A549 treated with AZD9567 at 1 μM for 4 hours (cell line): Measurements from ENCODE around the gene WDR46. TPM values are rescaled to one million over a fixed set of nuclear protein-coding genes. Genes with fewer than 3 reads are reported as not detected.

Source experiments
- total RNA-seq: library from RNA; stranded (reverse); fragments of 200-300 nt; extraction: Qiagen RNA extraction; gene quantifications from 5 replicates; pipeline ENCODE4 v1.2.3, GENCODE V29; 2022; ENCODE audit not compliant: insufficient read depth

The WDR46 gene, protein sequence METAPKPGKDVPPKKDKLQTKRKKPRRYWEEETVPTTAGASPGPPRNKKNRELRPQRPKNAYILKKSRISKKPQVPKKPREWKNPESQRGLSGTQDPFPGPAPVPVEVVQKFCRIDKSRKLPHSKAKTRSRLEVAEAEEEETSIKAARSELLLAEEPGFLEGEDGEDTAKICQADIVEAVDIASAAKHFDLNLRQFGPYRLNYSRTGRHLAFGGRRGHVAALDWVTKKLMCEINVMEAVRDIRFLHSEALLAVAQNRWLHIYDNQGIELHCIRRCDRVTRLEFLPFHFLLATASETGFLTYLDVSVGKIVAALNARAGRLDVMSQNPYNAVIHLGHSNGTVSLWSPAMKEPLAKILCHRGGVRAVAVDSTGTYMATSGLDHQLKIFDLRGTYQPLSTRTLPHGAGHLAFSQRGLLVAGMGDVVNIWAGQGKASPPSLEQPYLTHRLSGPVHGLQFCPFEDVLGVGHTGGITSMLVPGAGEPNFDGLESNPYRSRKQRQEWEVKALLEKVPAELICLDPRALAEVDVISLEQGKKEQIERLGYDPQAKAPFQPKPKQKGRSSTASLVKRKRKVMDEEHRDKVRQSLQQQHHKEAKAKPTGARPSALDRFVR
- 47.5 to 58.2 TPM (median 55.0 TPM) in 5 replicates for total RNA-seq

DNA sequence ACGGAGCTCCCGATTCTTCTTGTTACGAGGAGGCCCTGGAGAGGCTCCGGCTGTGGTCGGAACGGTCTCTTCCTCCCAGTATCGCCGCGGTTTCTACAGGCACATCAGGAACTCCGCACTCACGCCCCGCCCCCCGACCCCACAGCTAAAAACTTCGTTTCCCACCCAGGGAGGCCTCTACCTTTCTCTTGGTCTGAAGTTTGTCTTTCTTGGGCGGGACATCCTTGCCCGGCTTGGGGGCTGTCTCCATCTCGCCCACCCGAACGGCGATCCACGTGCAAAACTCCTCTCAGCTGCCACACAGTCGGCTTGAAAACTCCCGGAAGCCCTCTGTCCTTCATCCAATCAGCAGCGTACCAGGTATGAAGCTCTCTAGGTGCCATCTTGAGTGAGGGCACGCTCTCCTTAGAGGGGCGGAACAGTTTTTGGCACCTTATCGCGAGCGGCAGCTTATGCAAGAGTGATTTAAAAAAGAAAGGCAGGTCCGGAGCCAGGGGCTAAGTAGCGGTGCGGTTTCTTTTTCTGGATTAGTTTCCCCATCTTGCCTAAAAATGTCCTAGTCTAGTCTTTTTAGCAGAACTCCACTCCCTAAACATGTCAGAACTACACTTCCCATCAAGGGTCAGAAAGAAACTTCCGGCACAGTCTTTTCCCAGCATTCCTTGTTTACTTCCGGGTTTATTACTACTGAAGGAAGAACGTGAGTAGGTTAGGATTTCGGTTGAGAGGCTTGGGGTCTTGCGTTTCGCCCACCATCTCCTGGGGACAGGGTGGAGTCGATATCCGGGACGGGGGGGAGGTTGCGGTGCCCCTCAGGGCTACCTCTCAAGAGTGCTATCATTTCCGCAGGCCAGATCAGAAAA lies at the start of gene WDR46, which contains the start of gene PFDN6:
Gene WDR46 (minus strand): TSS at position 319 of the 863 bp plus-strand sequence. CDS start 69 bp downstream, at position 250.
Gene PFDN6 (plus strand): TSS at position 681 of the 863 bp plus-strand sequence. CDS start 256 bp downstream, outside the sequence.

DNA sequence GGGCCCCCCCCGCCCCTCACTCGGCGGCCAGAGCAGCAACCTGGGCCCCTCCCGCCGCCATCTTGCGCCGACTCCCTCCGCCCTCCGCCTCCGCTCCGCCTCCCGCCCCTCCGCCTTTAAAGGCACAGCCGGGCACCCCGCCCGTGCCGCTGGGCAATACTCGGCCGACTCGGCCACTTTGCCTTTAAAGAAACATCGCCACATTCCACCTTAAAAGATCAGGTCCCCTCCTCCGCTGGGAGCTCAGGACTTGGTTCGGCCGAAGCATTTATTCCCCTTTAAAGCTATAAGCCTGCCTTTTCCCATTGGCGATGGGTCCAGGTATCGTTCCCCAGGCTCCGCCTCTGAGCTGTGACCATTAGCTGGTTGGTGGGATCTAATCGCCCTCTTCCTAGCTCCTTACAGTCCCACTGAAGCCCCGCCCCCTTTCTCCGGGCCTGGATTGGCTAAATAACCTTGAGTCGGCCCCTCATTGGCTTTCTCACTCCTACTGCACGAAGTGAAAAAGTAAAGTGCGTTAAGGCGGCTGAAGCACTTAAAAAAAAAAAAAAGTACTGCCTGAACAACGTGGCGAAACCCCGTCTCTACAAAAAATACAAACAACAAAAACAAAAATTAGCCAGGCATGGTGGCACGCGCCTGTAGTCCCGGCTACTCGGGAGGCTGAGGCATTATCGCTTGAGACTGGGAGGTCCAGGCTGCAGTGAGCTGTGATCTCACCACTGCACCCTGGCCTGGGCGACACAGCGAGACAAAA lies 28.8 kb upstream of the WDR46 start, which contains the start of gene ZBTB22:
Gene ZBTB22 (minus strand): TSS at position 76 of the 757 bp plus-strand sequence. CDS start 828 bp downstream, outside the sequence.

DNA sequence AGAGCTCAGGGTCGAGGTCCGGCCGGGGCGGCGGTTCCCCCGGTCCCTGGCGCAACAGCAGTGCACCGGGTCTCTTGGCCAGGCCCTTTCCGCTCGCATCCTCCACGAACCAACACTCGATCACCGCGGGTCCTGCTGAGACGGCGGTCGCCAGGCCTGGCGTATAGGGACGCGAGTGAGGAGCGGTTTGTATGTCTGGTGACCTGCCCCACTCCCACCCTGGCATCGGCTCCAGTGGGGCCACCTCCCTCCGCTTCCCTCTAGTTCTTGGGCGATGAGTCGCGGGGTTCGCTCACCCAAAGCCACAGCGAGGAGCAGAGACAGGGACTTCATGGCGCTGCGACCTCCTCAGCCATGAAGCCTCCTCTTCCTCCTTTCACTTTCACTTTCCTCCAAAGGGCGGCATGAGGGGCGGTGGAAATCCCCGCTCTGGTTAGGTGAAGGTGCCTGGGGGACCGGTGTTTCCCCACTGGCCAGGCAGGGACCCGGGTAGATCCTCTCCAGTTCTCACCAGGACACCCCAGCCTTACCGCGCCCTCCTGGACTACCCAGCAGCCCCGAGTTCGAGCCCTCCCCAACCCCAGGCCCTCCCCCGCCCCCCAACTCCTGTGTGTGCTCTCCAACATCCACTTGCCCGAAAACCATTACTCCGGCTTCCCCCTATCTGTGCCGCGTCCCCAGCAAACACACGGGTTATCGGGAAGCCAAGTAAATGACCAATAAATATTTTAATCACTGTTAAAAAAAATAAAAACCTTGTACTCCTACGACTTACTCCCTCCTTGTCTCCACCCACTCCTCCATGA lies 24.9 kb upstream of the WDR46 start, which contains the start of gene TAPBP:
Gene TAPBP (minus strand): TSS at position 370 of the 806 bp plus-strand sequence. CDS start 37 bp downstream, at position 333.

DNA sequence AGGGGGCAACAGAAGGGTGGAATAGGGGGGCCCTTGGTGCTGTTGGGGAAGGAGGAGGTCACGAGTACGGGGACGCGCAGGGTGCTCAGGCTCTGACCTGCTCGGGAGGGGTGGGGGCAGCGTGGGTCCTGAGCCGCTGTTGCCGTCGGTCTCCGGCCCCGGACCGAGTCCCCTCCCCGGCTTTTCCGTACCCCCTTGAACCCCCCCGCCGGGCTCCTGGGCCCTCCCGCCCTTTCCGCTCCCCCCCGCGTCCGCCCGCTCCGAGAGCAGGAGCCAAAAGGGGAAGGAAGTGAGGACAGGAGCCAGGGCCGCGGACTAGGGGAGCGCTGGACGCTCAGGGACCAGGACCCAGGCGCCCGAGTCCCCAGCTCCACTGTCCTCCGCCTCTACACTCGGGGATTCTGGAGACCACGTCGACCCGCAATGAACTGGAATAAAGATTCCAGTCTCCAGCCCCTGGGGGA lies 9.8 kb upstream of the WDR46 start, which contains the start of gene RGL2:
Gene RGL2 (minus strand): TSS at position 170 of the 464 bp plus-strand sequence. CDS start 332 bp downstream, outside the sequence.

DNA sequence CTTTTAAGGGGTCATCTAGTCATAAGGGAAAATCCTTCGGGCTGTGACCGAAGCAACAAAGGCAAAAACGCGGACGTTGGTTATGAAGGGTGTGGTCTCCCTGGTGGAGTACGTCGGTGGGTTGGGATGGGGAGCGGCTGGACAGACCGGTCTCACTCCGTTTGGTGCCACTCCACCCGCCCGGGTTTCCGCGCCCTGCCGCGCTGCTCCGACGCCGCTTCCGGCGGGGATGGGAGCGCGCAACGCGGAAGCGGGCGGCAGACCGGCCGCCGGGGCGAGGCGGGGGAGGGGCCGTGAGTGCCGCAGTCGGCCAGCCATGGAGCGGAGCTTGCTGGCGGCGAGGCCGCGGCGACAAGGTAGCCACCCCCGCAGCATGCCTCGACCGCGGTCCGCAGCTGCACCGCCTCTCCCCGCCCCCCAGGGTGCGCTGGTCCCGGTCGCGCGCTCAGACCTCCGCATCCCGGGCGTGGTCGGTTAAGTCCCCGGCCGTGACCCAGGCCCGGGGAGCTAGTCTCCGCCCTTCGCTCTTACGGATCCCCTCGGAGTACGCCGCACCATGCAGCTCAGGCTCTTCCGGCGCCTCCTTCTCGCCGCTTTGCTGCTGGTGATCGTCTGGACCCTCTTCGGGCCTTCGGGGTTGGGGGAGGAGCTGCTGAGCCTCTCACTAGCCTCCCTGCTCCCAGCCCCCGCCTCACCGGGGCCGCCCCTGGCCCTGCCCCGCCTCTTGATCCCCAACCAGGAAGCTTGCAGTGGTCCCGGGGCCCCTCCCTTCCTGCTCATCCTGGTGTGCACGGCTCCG lies 12.0 kb downstream of the WDR46 start, which contains the start of gene B3GALT4:
Gene B3GALT4 (plus strand): TSS at position 260 of the 799 bp plus-strand sequence. CDS start 297 bp downstream, at position 557.

DNA sequence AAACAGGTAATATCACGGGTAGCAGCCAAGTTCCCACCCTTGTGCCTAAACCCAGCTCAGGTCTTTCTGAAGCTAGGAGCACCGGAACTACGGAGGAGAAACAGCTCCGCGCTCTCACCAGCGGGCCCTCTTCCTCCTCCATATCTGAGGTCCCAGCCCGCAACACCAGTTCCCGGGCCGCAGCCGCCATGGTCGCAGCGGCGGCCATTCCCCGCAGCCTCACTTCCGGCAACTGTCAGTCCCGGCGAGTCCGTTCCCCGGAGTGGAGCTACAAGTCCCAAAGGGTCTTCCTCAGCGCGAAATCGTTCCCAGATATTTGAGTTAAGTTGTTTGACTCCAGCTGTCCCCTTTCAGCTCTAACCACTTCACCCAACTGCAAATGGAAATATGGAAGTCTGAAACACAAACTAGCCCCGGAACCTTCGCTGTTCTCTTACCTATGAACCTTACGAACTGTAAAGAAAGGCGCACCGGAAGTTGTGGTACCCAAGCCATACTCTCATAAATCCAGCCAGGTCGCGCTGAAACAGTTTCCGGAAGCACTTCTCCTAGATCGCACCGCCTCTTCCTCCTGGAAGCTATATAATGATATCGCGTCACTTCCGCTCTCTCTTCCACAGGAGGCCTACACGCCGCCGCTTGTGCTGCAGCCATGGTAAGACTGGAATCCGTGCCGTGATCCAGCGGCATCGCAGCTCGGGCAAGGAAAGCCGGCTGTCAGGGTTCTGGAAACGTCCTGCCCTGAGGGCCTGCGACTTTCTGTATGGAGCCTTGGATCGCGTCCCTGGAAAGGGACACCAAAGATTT lies 17.4 kb downstream of the WDR46 start, which contains the start of the genes RPS18 and VPS52:
Gene RPS18 (plus strand): TSS at position 608 of the 807 bp plus-strand sequence. CDS start 45 bp downstream, at position 653.
Gene VPS52 (minus strand): TSS at position 409 of the 807 bp plus-strand sequence. CDS start 201 bp downstream, at position 208.

Other genes starting within 250 kb of the WDR46 start
- not detected in 5 replicates for gene HLA-DPA1, start 215.6 kb downstream of the WDR46 start, total RNA-seq
- gene HLA-DPB1, start 213.2 kb downstream of the WDR46 start, total RNA-seq: not detected in 5 replicates
- gene COL11A2, start 96.8 kb downstream of the WDR46 start, total RNA-seq: 0.89 to 1.1 TPM (median 0.94 TPM) in 4 of 5 replicates, not detected in the other
- gene RXRB, start 88.6 kb downstream of the WDR46 start, total RNA-seq: 14.1 to 22.0 TPM (median 20.4 TPM) in 5 replicates
- 101 to 107 TPM (median 106 TPM) in 5 replicates for gene SLC39A7, start 88.4 kb downstream of the WDR46 start, total RNA-seq
- gene HSD17B8, start 84.6 kb downstream of the WDR46 start, total RNA-seq: 10.8 to 16.7 TPM (median 15.0 TPM) in 5 replicates
- gene RING1, start 80.7 kb downstream of the WDR46 start, total RNA-seq: 15.2 to 26.0 TPM (median 25.6 TPM) in 5 replicates
- gene VPS52, start 17.4 kb downstream of the WDR46 start, total RNA-seq: 15.0 to 20.1 TPM (median 16.3 TPM) in 5 replicates
- gene RPS18, start 17.2 kb downstream of the WDR46 start, total RNA-seq: 1,729 to 2,702 TPM (median 2,628 TPM) in 5 replicates
- 0.46 to 0.59 TPM (median 0.54 TPM) in 4 of 5 replicates, not detected in the other for gene B3GALT4, start 12.1 kb downstream of the WDR46 start, total RNA-seq
- gene PFDN6, start 362 bp upstream of the WDR46 start, total RNA-seq: 98.9 to 131 TPM (median 107 TPM) in 5 replicates
- 11.4 to 13.9 TPM (median 11.8 TPM) in 5 replicates for gene RGL2, start 9.7 kb upstream of the WDR46 start, total RNA-seq
- gene TAPBP, start 24.8 kb upstream of the WDR46 start, total RNA-seq: 28.4 to 44.0 TPM (median 33.9 TPM) in 5 replicates
- 1.5 to 3.7 TPM (median 3.5 TPM) in 5 replicates for gene ZBTB22, start 28.5 kb upstream of the WDR46 start, total RNA-seq
- gene DAXX, start 33.7 kb upstream of the WDR46 start, total RNA-seq: 31.5 to 37.6 TPM (median 34.9 TPM) in 5 replicates
- gene KIFC1, start 102.6 kb upstream of the WDR46 start, total RNA-seq: 43.3 to 46.6 TPM (median 43.8 TPM) in 5 replicates
- gene PHF1, start 121.8 kb upstream of the WDR46 start, total RNA-seq: 13.7 to 17.4 TPM (median 16.2 TPM) in 5 replicates
- gene CUTA, start 128.9 kb upstream of the WDR46 start, total RNA-seq: 136 to 221 TPM (median 194 TPM) in 5 replicates
- gene SYNGAP1, start 130.8 kb upstream of the WDR46 start, total RNA-seq: 3.1 to 5.6 TPM (median 4.3 TPM) in 5 replicates
- 12.0 to 26.4 TPM (median 12.9 TPM) in 5 replicates for gene ZBTB9, start 165.3 kb upstream of the WDR46 start, total RNA-seq